ENCODE measurements around the gene FAM110A.

DNA sequence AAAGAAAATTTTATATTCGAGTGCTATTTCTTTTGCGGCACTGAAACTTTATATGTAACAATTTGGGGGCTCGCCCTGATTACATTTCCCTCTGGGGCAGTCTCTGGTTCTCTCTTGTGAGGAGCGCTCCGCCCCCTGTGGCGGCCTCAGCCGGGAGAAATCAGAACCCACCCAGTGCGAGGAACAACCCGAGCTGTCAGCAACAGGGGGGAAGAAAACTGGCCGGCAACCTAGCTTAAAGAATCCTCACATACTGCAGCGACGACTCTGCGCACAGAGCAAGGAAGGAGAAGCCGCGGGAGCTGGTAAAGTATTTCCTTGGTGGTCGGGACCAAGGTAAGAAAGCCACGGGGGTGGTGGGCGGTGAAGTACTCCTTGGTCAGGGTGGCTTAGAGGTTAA lies 41.3 kb upstream of the FAM110A start:
- TF ChIP-seq, protein P1, sequence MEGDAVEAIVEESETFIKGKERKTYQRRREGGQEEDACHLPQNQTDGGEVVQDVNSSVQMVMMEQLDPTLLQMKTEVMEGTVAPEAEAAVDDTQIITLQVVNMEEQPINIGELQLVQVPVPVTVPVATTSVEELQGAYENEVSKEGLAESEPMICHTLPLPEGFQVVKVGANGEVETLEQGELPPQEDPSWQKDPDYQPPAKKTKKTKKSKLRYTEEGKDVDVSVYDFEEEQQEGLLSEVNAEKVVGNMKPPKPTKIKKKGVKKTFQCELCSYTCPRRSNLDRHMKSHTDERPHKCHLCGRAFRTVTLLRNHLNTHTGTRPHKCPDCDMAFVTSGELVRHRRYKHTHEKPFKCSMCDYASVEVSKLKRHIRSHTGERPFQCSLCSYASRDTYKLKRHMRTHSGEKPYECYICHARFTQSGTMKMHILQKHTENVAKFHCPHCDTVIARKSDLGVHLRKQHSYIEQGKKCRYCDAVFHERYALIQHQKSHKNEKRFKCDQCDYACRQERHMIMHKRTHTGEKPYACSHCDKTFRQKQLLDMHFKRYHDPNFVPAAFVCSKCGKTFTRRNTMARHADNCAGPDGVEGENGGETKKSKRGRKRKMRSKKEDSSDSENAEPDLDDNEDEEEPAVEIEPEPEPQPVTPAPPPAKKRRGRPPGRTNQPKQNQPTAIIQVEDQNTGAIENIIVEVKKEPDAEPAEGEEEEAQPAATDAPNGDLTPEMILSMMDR (conservative IDR thresholded peaks at IDR 0.05; ENCODE audit: low read length) = no peak
- TF ChIP-seq EZH2phosphoT487 (IDR thresholded peaks at IDR 0.05; ENCODE audit: borderline replicate concordance, low read depth, low read length) = no peak
